ENCODE data around the gene CHRNA7.

CHRNA7 gene

GRCh38 chr15:32029862-32030781 lies at the start of gene CHRNA7:
Gene CHRNA7, plus strand, starts transcription at chr15:32030515. Its CDS starts 80 bp downstream, at chr15:32030595.
- Histone ChIP-seq H3K4me3 (ENCODE audit: low read length) (peak within 1 kb of the TSS; percentile 29), H3K9ac (ENCODE audit: low read length) (peak within 1 kb of the TSS; percentile 64), H3K36me3 (ENCODE audit: control insufficient read depth, insufficient read depth, low read length) (no peaks in the 10 kb centered on the region), H3K9me3 (ENCODE audit: control insufficient read depth, low read length) (no peaks in the 10 kb centered on the region), H3K4me1 (ENCODE audit: control insufficient read depth, insufficient read depth, low read length) (peaks cover 11% of the 10 kb centered on the region), H3K27me3 (ENCODE audit: control insufficient read depth, insufficient read depth, low read length) (peaks cover 8% of the 10 kb centered on the region)

GRCh38 chr15:31985607-31986006 lies 44.7 kb upstream of the CHRNA7 start:
- no peak overlapping the region for H3K4me3 ChIP-seq (ENCODE audit: low read length)
- H3K9ac ChIP-seq (ENCODE audit: low read length), result no peak overlapping the region
- no peaks in the 10 kb centered on the region for H3K4me1 ChIP-seq (ENCODE audit: control insufficient read depth, insufficient read depth, low read length)
- H3K36me3 ChIP-seq (ENCODE audit: control insufficient read depth, insufficient read depth, low read length), result no peaks in the 10 kb centered on the region
- H3K9me3 ChIP-seq (ENCODE audit: control insufficient read depth, low read length), result no peaks in the 10 kb centered on the region
- H3K27me3 ChIP-seq (ENCODE audit: control insufficient read depth, insufficient read depth, low read length), result no peaks in the 10 kb centered on the region

GRCh38 chr15:31993062-31993461 lies 37.3 kb upstream of the CHRNA7 start:
- Histone ChIP-seq H3K4me3 (ENCODE audit: low read length) (no peak overlapping the region), H3K9me3 (ENCODE audit: control insufficient read depth, low read length) (no peaks in the 10 kb centered on the region), H3K36me3 (ENCODE audit: control insufficient read depth, insufficient read depth, low read length) (no peaks in the 10 kb centered on the region), H3K4me1 (ENCODE audit: control insufficient read depth, insufficient read depth, low read length) (no peaks in the 10 kb centered on the region), H3K27me3 (ENCODE audit: control insufficient read depth, insufficient read depth, low read length) (no peaks in the 10 kb centered on the region), H3K9ac (ENCODE audit: low read length) (no peak overlapping the region)

- no peaks in the 10 kb centered on the region for H3K9me3 ChIP-seq (ENCODE audit: control insufficient read depth, low read length)
- no peaks in the 10 kb centered on the region for H3K4me1 ChIP-seq (ENCODE audit: control insufficient read depth, insufficient read depth, low read length)
- H3K9ac ChIP-seq (ENCODE audit: low read length), result no peak overlapping the region
- H3K4me3 ChIP-seq (ENCODE audit: low read length), result no peak overlapping the region
- H3K27me3 ChIP-seq (ENCODE audit: control insufficient read depth, insufficient read depth, low read length), result no peaks in the 10 kb centered on the region
- no peaks in the 10 kb centered on the region for H3K36me3 ChIP-seq (ENCODE audit: control insufficient read depth, insufficient read depth, low read length)
Measured at GRCh38 chr15:31997711-31998110, 32.6 kb upstream of the CHRNA7 start.

GRCh38 chr15:32003558-32003957 lies 26.8 kb upstream of the CHRNA7 start:
- H3K4me3 ChIP-seq (ENCODE audit: low read length), result no peak overlapping the region
- H3K4me1 ChIP-seq (ENCODE audit: control insufficient read depth, insufficient read depth, low read length), result no peaks in the 10 kb centered on the region
- no peaks in the 10 kb centered on the region for H3K9me3 ChIP-seq (ENCODE audit: control insufficient read depth, low read length)
- no peak overlapping the region for H3K9ac ChIP-seq (ENCODE audit: low read length)
- no peaks in the 10 kb centered on the region for H3K36me3 ChIP-seq (ENCODE audit: control insufficient read depth, insufficient read depth, low read length)
- H3K27me3 ChIP-seq (ENCODE audit: control insufficient read depth, insufficient read depth, low read length), result peaks cover 5% of the 10 kb centered on the region

GRCh38 chr15:32004249-32004648 lies 26.1 kb upstream of the CHRNA7 start:
- Histone ChIP-seq H3K4me1 (ENCODE audit: control insufficient read depth, insufficient read depth, low read length) (no peaks in the 10 kb centered on the region), H3K9ac (ENCODE audit: low read length) (no peak overlapping the region), H3K9me3 (ENCODE audit: control insufficient read depth, low read length) (no peaks in the 10 kb centered on the region), H3K36me3 (ENCODE audit: control insufficient read depth, insufficient read depth, low read length) (no peaks in the 10 kb centered on the region), H3K4me3 (ENCODE audit: low read length) (no peak overlapping the region), H3K27me3 (ENCODE audit: control insufficient read depth, insufficient read depth, low read length) (peaks cover 5% of the 10 kb centered on the region)

GRCh38 chr15:32007355-32007960 lies 22.9 kb upstream of the CHRNA7 start:
- Histone ChIP-seq H3K4me1 (ENCODE audit: control insufficient read depth, insufficient read depth, low read length) (no peaks in the 10 kb centered on the region), H3K9me3 (ENCODE audit: control insufficient read depth, low read length) (no peaks in the 10 kb centered on the region), H3K36me3 (ENCODE audit: control insufficient read depth, insufficient read depth, low read length) (no peaks in the 10 kb centered on the region), H3K4me3 (ENCODE audit: low read length) (no peak overlapping the region), H3K27me3 (ENCODE audit: control insufficient read depth, insufficient read depth, low read length) (peaks cover 5% of the 10 kb centered on the region), H3K9ac (ENCODE audit: low read length) (no peak overlapping the region)

- no peak overlapping the region for H3K4me3 ChIP-seq (ENCODE audit: low read length)
- H3K36me3 ChIP-seq (ENCODE audit: control insufficient read depth, insufficient read depth, low read length), result no peaks in the 10 kb centered on the region
- peaks cover 4% of the 10 kb centered on the region for H3K4me1 ChIP-seq (ENCODE audit: control insufficient read depth, insufficient read depth, low read length)
Measured at GRCh38 chr15:32014953-32015352, 15.4 kb upstream of the CHRNA7 start.

GRCh38 chr15:32020156-32020555 lies 10.2 kb upstream of the CHRNA7 start:
- no peaks in the 10 kb centered on the region for H3K9me3 ChIP-seq (ENCODE audit: control insufficient read depth, low read length)
- no peak overlapping the region for H3K4me3 ChIP-seq (ENCODE audit: low read length)
- no peaks in the 10 kb centered on the region for H3K27me3 ChIP-seq (ENCODE audit: control insufficient read depth, insufficient read depth, low read length)
- H3K36me3 ChIP-seq (ENCODE audit: control insufficient read depth, insufficient read depth, low read length), result no peaks in the 10 kb centered on the region
- peaks cover 15% of the 10 kb centered on the region for H3K4me1 ChIP-seq (ENCODE audit: control insufficient read depth, insufficient read depth, low read length)
- no peak overlapping the region for H3K9ac ChIP-seq (ENCODE audit: low read length)

More at GRCh38 chr15:32014953-32015352, 15.4 kb upstream of the CHRNA7 start:
- Histone ChIP-seq H3K9ac (ENCODE audit: low read length) (no peak overlapping the region), H3K27me3 (ENCODE audit: control insufficient read depth, insufficient read depth, low read length) (no peaks in the 10 kb centered on the region), H3K9me3 (ENCODE audit: control insufficient read depth, low read length) (no peaks in the 10 kb centered on the region)

- Histone ChIP-seq H3K27me3 (ENCODE audit: control insufficient read depth, insufficient read depth, low read length) (peaks cover 8% of the 10 kb centered on the region), H3K4me3 (ENCODE audit: low read length) (no peak overlapping the region), H3K4me1 (ENCODE audit: control insufficient read depth, insufficient read depth, low read length) (peaks cover 10% of the 10 kb centered on the region), H3K9ac (ENCODE audit: low read length) (no peak overlapping the region), H3K9me3 (ENCODE audit: control insufficient read depth, low read length) (no peaks in the 10 kb centered on the region), H3K36me3 (ENCODE audit: control insufficient read depth, insufficient read depth, low read length) (no peaks in the 10 kb centered on the region)
Measured at GRCh38 chr15:32028921-32029320, 1.4 kb upstream of the CHRNA7 start.

- Histone ChIP-seq H3K27me3 (ENCODE audit: control insufficient read depth, insufficient read depth, low read length) (peaks cover 8% of the 10 kb centered on the region), H3K4me3 (ENCODE audit: low read length) (no peak overlapping the region), H3K36me3 (ENCODE audit: control insufficient read depth, insufficient read depth, low read length) (no peaks in the 10 kb centered on the region)
Measured at GRCh38 chr15:32029409-32029861, 880 bp upstream of the CHRNA7 start.

GRCh38 chr15:32030795-32031194 lies 480 bp downstream of the CHRNA7 start:
- Histone ChIP-seq H3K4me3 (ENCODE audit: low read length) (peak overlapping the region; percentile 29), H3K4me1 (ENCODE audit: control insufficient read depth, insufficient read depth, low read length) (peaks cover 11% of the 10 kb centered on the region), H3K9me3 (ENCODE audit: control insufficient read depth, low read length) (no peaks in the 10 kb centered on the region), H3K9ac (ENCODE audit: low read length) (peak overlapping the region; percentile 64), H3K27me3 (ENCODE audit: control insufficient read depth, insufficient read depth, low read length) (peaks cover 8% of the 10 kb centered on the region), H3K36me3 (ENCODE audit: control insufficient read depth, insufficient read depth, low read length) (no peaks in the 10 kb centered on the region)

More at GRCh38 chr15:32029409-32029861, 880 bp upstream of the CHRNA7 start:
- no peaks in the 10 kb centered on the region for H3K9me3 ChIP-seq (ENCODE audit: control insufficient read depth, low read length)
- H3K9ac ChIP-seq (ENCODE audit: low read length), result peak overlapping the region; percentile 38
- H3K4me1 ChIP-seq (ENCODE audit: control insufficient read depth, insufficient read depth, low read length), result peaks cover 11% of the 10 kb centered on the region

Measured in mucosa of stomach (tissue), 1 donor.